Measurements from ENCODE around the gene FAHD1.

FAHD1 gene

DNA sequence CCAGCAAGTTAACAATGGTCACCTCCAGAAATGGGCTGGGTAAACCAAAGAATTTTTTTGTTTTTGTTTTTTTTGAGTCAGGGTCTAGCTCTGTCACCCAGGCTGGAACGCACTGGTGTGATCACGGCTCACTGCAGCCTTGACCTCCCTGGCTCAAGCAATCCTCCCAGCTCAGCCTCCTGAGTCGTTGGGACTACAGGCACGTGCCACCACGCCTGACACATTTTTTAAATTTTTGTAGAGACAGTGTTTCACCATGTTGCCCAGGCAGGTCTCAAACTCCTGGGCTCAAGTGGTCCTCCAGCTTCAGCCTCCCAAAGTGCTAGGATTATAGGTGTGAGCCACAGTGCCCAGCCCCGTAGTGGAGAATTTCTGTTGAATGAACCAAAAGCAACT is 46.3 kb upstream of the FAHD1 start:
- TF ChIP-seq, protein P1, sequence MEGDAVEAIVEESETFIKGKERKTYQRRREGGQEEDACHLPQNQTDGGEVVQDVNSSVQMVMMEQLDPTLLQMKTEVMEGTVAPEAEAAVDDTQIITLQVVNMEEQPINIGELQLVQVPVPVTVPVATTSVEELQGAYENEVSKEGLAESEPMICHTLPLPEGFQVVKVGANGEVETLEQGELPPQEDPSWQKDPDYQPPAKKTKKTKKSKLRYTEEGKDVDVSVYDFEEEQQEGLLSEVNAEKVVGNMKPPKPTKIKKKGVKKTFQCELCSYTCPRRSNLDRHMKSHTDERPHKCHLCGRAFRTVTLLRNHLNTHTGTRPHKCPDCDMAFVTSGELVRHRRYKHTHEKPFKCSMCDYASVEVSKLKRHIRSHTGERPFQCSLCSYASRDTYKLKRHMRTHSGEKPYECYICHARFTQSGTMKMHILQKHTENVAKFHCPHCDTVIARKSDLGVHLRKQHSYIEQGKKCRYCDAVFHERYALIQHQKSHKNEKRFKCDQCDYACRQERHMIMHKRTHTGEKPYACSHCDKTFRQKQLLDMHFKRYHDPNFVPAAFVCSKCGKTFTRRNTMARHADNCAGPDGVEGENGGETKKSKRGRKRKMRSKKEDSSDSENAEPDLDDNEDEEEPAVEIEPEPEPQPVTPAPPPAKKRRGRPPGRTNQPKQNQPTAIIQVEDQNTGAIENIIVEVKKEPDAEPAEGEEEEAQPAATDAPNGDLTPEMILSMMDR (IDR thresholded peaks at IDR 0.05; ENCODE audit: low read depth, low read length, missing control alignments) = no peak
- no peak overlapping the region for H3K4me3 ChIP-seq (ENCODE audit: low read depth, low read length)
- no peak for DNase-seq (ENCODE audit: low read depth)
- in situ Hi-C loops (cut with HindIII; ENCODE audit: low sequenced_read_pairs) = no loop called here

DNA sequence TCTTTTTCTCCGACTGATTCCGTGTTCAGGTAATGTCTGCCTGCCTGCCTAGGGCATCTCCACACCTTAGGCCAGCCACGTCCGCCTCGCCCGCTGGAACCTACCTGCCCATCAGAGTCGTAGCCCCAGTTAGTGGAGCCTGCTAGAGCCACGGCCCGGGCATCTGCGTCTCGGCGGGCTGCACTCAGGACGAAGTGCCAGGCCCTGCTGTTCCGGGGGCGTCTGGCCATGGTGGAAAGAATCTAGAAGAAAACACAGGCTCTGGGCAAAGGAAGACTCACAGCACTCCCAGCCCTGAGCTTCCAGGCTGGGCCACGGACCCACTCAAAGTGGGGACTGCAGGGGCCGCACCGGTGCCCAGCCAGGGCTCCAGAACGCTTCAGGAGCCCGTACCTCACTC is 45.8 kb upstream of the FAHD1 start:
- H3K4me3 ChIP-seq (ENCODE audit: low read depth, low read length) = peak overlapping the region; percentile 61
- in situ Hi-C loops (cut with HindIII; ENCODE audit: low sequenced_read_pairs) = no loop called here
- TF ChIP-seq, protein P1 (IDR thresholded peaks at IDR 0.05; ENCODE audit: low read depth, low read length, missing control alignments) = no peak
- DNase-seq (ENCODE audit: low read depth) = no peak

DNA sequence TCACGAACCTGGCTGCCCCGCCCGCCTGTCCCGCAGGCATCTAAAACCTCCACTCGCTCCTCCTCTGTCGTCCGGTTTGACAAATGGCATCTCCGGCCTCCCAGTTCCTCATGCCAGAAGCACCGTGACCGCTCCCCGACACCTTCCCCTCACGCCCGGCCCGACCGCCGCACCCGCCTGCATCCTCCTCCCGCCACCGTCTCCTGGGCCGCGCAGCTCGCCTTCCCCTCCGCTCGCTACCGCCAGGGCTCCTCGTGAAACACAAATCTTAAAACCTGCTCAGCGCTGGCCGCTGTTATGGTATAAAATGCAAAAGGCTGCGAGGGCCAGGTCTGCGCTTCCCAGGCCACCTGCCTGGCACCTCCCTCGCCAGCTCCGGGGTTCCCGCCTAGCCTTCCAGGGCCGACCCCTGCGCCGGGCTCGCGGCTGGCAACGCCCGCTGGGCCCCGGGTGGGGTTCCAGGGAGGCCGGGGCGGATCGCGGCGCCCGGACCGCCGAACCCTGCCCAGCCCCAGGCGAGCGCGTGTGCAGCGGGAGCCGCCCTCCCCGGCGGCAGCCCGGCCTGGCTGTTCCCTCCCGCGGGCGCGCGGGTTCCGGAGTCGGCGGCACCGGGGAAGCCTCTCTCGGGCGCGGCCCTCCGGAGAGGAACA is 45.1 kb upstream of the FAHD1 start:
- no peak for DNase-seq (ENCODE audit: low read depth)
- TF ChIP-seq, protein P1 (IDR thresholded peaks at IDR 0.05; ENCODE audit: low read depth, low read length, missing control alignments) = no peak
- peak overlapping the region; percentile 61 for H3K4me3 ChIP-seq (ENCODE audit: low read depth, low read length)
- in situ Hi-C loops (cut with HindIII; ENCODE audit: low sequenced_read_pairs) = no loop called here

DNA sequence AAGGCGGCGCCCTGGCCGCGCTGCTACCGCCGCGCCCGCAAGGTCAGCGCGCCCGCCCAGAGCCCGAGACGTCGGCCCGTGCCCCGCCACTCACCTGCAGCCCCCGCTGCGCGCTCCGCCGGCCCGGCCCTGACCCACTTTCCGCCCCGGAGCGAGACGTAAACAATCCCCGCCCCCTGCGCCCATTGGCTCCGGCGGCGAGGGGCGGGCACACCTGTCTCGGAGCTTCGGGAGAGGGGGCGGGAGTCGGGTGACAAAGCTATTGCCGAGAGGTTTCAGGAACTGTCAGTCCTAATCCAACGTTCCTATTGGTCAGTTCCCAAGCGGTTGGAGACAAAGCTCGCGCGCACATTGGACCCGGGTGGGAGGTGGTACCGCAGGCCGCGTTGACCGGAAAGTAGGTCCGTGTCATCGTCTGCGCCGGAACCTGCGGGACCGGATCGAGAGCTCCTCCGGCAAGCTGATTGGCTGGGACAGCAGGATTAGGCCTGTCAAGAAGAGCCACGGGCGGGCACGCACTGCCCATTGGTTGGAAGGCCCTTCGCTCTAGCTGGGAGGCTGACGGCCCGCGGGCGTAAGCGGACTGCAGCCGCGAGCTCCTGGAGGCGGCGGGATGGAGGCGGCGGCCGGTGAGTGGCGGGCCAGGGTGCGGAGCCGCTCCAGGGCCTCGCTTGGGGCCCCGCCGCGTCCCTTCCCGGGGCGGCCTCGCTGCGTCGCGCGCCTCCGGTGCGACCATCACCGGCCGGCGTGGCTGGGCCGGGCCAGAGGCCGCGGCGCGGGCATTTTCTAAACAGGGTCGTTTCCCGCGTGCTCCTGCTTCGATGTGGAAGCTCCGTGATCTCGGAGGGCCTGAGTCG is 44.4 kb upstream of the FAHD1 start, which contains the start of the genes NUBP2 and SPSB3:
Gene NUBP2 (plus strand): TSS at position 553 of the 857 bp plus-strand sequence. CDS start 61 bp downstream, at position 614.
Gene SPSB3 (minus strand): TSS at position 164 of the 857 bp plus-strand sequence. CDS start 1,088 bp downstream, outside the sequence.
- in situ Hi-C loops (cut with HindIII; ENCODE audit: low sequenced_read_pairs) = no loop called here
- DNase-seq (ENCODE audit: low read depth) = peak; percentile 100
- H3K4me3 ChIP-seq (ENCODE audit: low read depth, low read length) = peak within 1 kb of the TSS; percentile 83
- TF ChIP-seq, protein P1 (IDR thresholded peaks at IDR 0.05; ENCODE audit: low read depth, low read length, missing control alignments) = no peak

DNA sequence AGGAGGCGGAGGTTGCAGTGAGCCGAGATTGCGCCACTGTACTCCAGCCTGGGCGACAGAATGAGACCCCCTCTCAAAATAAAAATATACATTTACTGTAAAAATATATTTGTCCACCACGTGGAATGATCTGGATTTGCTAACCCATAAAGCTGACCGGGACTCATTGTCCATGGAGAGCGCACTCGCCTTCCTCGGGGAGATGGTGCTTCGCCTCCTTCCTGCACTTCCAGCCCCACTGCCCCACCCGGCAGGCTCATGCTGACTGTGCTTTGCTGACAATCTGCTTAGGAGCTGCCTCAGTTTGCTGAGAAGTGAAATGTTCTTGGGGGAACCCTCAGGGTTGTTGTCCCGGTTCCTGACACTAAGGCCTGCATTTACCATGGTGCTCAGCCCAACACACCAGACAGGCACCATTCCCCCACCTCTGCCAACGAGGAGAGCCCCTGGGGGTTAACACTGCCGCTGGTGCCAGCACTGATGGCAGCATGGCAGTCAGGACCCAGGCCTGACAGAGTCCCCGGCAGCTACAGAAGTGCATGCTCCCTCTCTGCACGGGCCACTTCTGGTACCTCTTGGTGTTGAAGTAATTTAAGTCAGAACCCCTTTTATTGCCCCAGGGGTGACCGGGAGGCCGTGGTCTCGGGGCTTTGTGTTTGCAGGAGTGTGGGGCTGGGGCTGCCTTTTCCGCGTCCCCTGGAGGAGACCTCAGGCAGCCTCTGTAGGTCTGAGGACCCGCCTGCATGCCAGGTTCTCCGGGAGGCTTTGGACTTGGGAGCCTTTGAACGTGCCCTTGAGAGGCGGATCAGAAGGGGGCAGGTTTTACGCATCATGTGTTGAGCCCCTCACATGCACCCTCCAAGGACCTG is 41.8 kb upstream of the FAHD1 start:
- no peak for DNase-seq (ENCODE audit: low read depth)
- no peak overlapping the region for H3K4me3 ChIP-seq (ENCODE audit: low read depth, low read length)
- in situ Hi-C loops (cut with HindIII; ENCODE audit: low sequenced_read_pairs) = no loop called here
- TF ChIP-seq, protein P1 (IDR thresholded peaks at IDR 0.05; ENCODE audit: low read depth, low read length, missing control alignments) = no peak

DNA sequence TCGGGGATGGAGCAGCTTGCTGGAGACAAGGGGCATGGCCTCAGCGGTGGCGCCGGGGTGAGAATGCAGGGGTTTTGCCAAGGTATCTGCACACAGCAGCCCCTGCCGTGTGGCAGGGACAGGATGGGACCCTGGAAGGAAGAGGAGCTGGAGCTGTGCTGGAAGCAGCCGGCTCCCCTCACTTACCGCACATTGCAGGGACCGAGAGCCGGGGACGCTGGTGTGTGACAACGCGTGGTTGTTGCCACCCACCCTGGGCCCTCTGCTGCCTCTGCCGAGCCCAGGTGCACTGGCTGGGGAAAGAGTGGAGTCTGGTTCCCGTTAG is 41.2 kb upstream of the FAHD1 start:
- TF ChIP-seq, protein P1 (IDR thresholded peaks at IDR 0.05; ENCODE audit: low read depth, low read length, missing control alignments) = no peak
- no peak overlapping the region for H3K4me3 ChIP-seq (ENCODE audit: low read depth, low read length)
- no peak for DNase-seq (ENCODE audit: low read depth)
- in situ Hi-C loops (cut with HindIII; ENCODE audit: low sequenced_read_pairs) = no loop called here

All from astrocyte of the cerebellum (primary cell).